ENCODE measurements around the gene CNOT10.

Gene CNOT10

GRCh38 chr3:32758375-32758753, 73.4 kb downstream of the CNOT10 start:
- TF ChIP-seq CEBPB (IDR thresholded peaks at IDR 0.05) (no peak), EGR1 (IDR thresholded peaks at IDR 0.05) (no peak), REST (IDR thresholded peaks at IDR 0.05; ENCODE audit: low read depth) (no peak), TAF1 (IDR thresholded peaks at IDR 0.05; ENCODE audit: low read depth) (no peak), MAX (IDR thresholded peaks at IDR 0.05) (no peak), USF1 (IDR thresholded peaks at IDR 0.05) (no peak), NFIC (IDR thresholded peaks at IDR 0.05) (no peak), TCF12 (IDR thresholded peaks at IDR 0.05; ENCODE audit: low read depth) (no peak), TEAD4 (IDR thresholded peaks at IDR 0.05) (no peak), ZBTB7A (IDR thresholded peaks at IDR 0.05; ENCODE audit: low read depth) (no peak), EP300 (IDR thresholded peaks at IDR 0.05; ENCODE audit: borderline replicate concordance) (no peak), YY1 (IDR thresholded peaks at IDR 0.05; ENCODE audit: low read depth) (no peak)

GRCh38 chr3:32759342-32759741, 74.4 kb downstream of the CNOT10 start:
- TF ChIP-seq TAF1 (IDR thresholded peaks at IDR 0.05; ENCODE audit: low read depth) (no peak), MAX (IDR thresholded peaks at IDR 0.05) (no peak), REST (IDR thresholded peaks at IDR 0.05; ENCODE audit: low read depth) (no peak), YY1 (IDR thresholded peaks at IDR 0.05; ENCODE audit: low read depth) (no peak), NFIC (IDR thresholded peaks at IDR 0.05) (no peak), USF1 (IDR thresholded peaks at IDR 0.05) (no peak), FOXM1 (IDR thresholded peaks at IDR 0.05; ENCODE audit: borderline replicate concordance, low read depth) (no peak)

- no peak for TF ChIP-seq ZBTB7A (IDR thresholded peaks at IDR 0.05; ENCODE audit: low read depth)
- no peak for TF ChIP-seq CEBPB (IDR thresholded peaks at IDR 0.05)
- TF ChIP-seq TAF1 (IDR thresholded peaks at IDR 0.05; ENCODE audit: low read depth): no peak
- no peak for TF ChIP-seq RAD21 (IDR thresholded peaks at IDR 0.05; ENCODE audit: low read depth)
- no peak for TF ChIP-seq USF1 (IDR thresholded peaks at IDR 0.05)
- TF ChIP-seq MAX (IDR thresholded peaks at IDR 0.05): no peak
- TF ChIP-seq TCF12 (IDR thresholded peaks at IDR 0.05; ENCODE audit: low read depth): no peak
- TF ChIP-seq TEAD4 (IDR thresholded peaks at IDR 0.05): no peak
- no peak for TF ChIP-seq YY1 (IDR thresholded peaks at IDR 0.05; ENCODE audit: low read depth)
- no peak for TF ChIP-seq EGR1 (IDR thresholded peaks at IDR 0.05)
- TF ChIP-seq NFIC (IDR thresholded peaks at IDR 0.05): no peak
- no peak for TF ChIP-seq CREB1 (IDR thresholded peaks at IDR 0.05; ENCODE audit: low read depth)
- TF ChIP-seq REST (IDR thresholded peaks at IDR 0.05; ENCODE audit: low read depth): no peak
- no peak for TF ChIP-seq FOXM1 (IDR thresholded peaks at IDR 0.05; ENCODE audit: borderline replicate concordance, low read depth)
- no peak for TF ChIP-seq EP300 (IDR thresholded peaks at IDR 0.05; ENCODE audit: borderline replicate concordance)
Measured at GRCh38 chr3:32764481-32764880, 79.5 kb downstream of the CNOT10 start.

- TF ChIP-seq TAF1 (IDR thresholded peaks at IDR 0.05; ENCODE audit: low read depth) (no peak), CEBPB (IDR thresholded peaks at IDR 0.05) (no peak), YY1 (IDR thresholded peaks at IDR 0.05; ENCODE audit: low read depth) (no peak), TCF12 (IDR thresholded peaks at IDR 0.05; ENCODE audit: low read depth) (no peak), ZBTB7A (IDR thresholded peaks at IDR 0.05; ENCODE audit: low read depth) (no peak), NFIC (IDR thresholded peaks at IDR 0.05) (no peak), USF1 (IDR thresholded peaks at IDR 0.05) (no peak), RAD21 (IDR thresholded peaks at IDR 0.05; ENCODE audit: low read depth) (no peak)
Measured at GRCh38 chr3:32778389-32778788, 93.4 kb downstream of the CNOT10 start.
